Measurements from ENCODE around the gene ACSS3.
"Not testable (repeated sequence)": the region's sequence is repeated elsewhere in the genome, so short reads cannot be mapped to it uniquely, and the experiment has no call there.

- TF ChIP-seq CTCF (IDR thresholded peaks at IDR 0.05; ENCODE audit: insufficient read depth, low read length, poor library complexity, severe bottlenecking); EZH2phosphoT487 (conservative IDR thresholded peaks at IDR 0.05; ENCODE audit: low read length): not testable (repeated sequence)
Observed at GRCh38 chr12:81209772-81210225, 131.9 kb downstream of the ACSS3 start.

Data from SU-DHL-6 (cell line).